Adrenal gland (tissue), 5 donors: Measurements from ENCODE around the gene FMNL2.

Experiments used
- POLR2A ChIP-seq, 2 donors: fragments of 450-650 bp; IDR thresholded peaks; one replicate each; pipeline ENCODE4 v1.6.1; 2017; ENCODE audit warnings: antibody characterized with exemption in 2 of 2, mild to moderate bottlenecking in 2 of 2, moderate library complexity in 1 of 2
- TF ChIP-seq, protein P1 (sequence below), 6 experiments: fragments of 450-650 bp in 4 of 6; fragments of 200-600 bp in 2 of 6; sonication (generic) in 1 of 6; IDR thresholded peaks; 1 replicate in 5 of 6; 2 replicates in 1 of 6; pipeline versions ENCODE4 v1.5.1 to v1.8.0; 2016 to 2021; ENCODE audit warnings: antibody characterized with exemption in 6 of 6, mild to moderate bottlenecking in 2 of 6, moderate library complexity in 1 of 6
- donor health status: DM: no; HTN: no; CAD: no.

DNA sequence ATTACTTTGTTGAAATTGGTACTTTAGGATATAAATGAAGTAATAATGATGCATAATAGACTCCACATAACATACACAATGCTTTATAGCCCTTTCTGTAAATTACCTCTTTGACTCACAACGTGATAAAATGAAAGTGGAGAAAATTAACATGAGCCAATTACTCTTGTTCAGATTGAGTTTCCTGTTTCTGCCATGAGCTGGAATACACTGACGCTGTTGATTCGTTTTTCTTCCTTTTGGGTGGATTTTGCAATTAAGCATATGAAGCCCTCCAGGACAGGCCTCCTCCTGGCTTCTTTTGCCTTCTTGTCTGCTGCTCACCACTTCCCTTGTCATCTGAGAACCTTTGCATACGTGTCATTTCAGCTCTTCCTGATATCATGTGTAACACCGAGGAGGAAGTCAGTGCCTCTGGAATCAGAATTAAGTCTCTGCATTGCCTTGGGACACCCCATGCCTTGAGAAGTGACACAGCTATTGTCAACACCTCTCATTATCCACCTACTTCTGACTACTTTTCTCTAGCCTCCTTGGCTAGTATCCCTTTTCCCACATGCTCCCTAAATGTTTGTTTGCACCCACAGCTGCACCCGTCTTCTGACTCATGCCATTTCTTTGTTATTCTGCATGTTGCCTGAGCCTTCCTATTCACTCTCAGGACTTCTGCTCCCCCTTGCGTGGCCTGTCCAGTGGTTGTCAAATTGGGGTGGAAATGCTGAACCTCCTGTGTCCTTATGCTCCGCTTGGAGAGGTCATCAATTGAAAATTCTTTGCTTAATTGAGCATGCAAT lies 134.1 kb downstream of the FMNL2 start:
- no peak for TF ChIP-seq POLR2A (IDR thresholded peaks at IDR 0.05)
- TF ChIP-seq, protein P1, sequence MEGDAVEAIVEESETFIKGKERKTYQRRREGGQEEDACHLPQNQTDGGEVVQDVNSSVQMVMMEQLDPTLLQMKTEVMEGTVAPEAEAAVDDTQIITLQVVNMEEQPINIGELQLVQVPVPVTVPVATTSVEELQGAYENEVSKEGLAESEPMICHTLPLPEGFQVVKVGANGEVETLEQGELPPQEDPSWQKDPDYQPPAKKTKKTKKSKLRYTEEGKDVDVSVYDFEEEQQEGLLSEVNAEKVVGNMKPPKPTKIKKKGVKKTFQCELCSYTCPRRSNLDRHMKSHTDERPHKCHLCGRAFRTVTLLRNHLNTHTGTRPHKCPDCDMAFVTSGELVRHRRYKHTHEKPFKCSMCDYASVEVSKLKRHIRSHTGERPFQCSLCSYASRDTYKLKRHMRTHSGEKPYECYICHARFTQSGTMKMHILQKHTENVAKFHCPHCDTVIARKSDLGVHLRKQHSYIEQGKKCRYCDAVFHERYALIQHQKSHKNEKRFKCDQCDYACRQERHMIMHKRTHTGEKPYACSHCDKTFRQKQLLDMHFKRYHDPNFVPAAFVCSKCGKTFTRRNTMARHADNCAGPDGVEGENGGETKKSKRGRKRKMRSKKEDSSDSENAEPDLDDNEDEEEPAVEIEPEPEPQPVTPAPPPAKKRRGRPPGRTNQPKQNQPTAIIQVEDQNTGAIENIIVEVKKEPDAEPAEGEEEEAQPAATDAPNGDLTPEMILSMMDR (IDR thresholded peaks at IDR 0.05), result no peak
